ENCODE measurements around the gene RUNDC3A.

RUNDC3A gene

DNA sequence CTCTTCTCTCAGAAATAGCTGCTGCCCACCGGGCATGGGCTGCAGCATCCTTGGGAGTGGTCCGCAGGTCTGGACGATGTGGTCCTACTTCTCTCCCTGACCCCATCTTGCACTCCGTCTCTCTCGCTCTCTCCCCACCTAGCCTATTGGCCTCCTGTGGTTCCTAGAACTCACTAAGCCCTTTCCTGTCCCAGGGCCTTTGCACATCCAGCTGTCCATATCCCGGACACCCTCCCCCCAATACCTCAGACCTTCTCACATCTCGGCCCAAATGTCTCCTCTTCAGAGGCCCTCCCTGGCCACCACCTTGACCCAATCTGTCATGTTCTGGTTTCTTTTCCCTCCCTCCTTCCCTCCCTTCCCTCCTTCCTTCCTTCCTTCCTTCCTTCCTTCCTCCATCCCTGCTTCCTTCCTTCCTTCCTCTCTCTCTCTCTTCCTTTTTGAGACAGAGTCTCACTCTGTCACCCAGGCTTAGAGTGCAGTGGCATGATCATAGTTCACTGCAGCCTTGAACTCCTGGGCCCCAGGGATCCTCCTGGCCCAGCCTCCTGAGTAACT, 45.0 kb upstream of the RUNDC3A start:
- Histone ChIP-seq H3K9me3 (ENCODE audit: insufficient read depth, low read length) (no peaks in the 10 kb centered on the region), H3K27ac (ENCODE audit: low read length) (no peak overlapping the region), H3K36me3 (replicated peaks; ENCODE audit: low read depth, low read length) (no peaks in the 10 kb centered on the region), H3K79me2 (ENCODE audit: low read length) (no peaks in the 10 kb centered on the region), H3K4me3 (ENCODE audit: low read length) (no peak overlapping the region), H3K9ac (ENCODE audit: low read length) (no peak overlapping the region), H4K20me1 (ENCODE audit: insufficient read depth, low read length) (no peaks in the 10 kb centered on the region), H3K4me2 (ENCODE audit: low read length) (no peak overlapping the region), H3K4me1 (ENCODE audit: low read length) (no peaks in the 10 kb centered on the region), H3K27me3 (ENCODE audit: low read depth, low read length) (no peaks in the 10 kb centered on the region), H2AFZ (ENCODE audit: low read depth, low read length) (no peak overlapping the region)
- TF ChIP-seq, protein P1, sequence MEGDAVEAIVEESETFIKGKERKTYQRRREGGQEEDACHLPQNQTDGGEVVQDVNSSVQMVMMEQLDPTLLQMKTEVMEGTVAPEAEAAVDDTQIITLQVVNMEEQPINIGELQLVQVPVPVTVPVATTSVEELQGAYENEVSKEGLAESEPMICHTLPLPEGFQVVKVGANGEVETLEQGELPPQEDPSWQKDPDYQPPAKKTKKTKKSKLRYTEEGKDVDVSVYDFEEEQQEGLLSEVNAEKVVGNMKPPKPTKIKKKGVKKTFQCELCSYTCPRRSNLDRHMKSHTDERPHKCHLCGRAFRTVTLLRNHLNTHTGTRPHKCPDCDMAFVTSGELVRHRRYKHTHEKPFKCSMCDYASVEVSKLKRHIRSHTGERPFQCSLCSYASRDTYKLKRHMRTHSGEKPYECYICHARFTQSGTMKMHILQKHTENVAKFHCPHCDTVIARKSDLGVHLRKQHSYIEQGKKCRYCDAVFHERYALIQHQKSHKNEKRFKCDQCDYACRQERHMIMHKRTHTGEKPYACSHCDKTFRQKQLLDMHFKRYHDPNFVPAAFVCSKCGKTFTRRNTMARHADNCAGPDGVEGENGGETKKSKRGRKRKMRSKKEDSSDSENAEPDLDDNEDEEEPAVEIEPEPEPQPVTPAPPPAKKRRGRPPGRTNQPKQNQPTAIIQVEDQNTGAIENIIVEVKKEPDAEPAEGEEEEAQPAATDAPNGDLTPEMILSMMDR (IDR thresholded peaks at IDR 0.05; ENCODE audit: low read depth, low read length) = no peak
- no peak for TF ChIP-seq EZH2phosphoT487 (IDR thresholded peaks at IDR 0.05; ENCODE audit: low read depth)

GRCh38 chr17:44266402-44267164, 41.8 kb upstream of the RUNDC3A start:
- TF ChIP-seq, protein P1 (IDR thresholded peaks at IDR 0.05; ENCODE audit: low read depth, low read length) = 0 out of 2 replicates have a peak, but pooled peaks have one; percentile 20
- no peak for TF ChIP-seq EZH2phosphoT487 (IDR thresholded peaks at IDR 0.05; ENCODE audit: low read depth)
- Histone ChIP-seq H3K79me2 (ENCODE audit: low read length) (no peaks in the 10 kb centered on the region), H4K20me1 (ENCODE audit: insufficient read depth, low read length) (no peaks in the 10 kb centered on the region), H3K9ac (ENCODE audit: low read length) (no peak overlapping the region), H3K4me2 (ENCODE audit: low read length) (no peak overlapping the region), H3K4me3 (ENCODE audit: low read length) (no peak overlapping the region), H3K4me1 (ENCODE audit: low read length) (no peaks in the 10 kb centered on the region), H3K27me3 (ENCODE audit: low read depth, low read length) (no peaks in the 10 kb centered on the region), H2AFZ (ENCODE audit: low read depth, low read length) (no peak overlapping the region), H3K27ac (ENCODE audit: low read length) (no peak overlapping the region), H3K9me3 (ENCODE audit: insufficient read depth, low read length) (no peaks in the 10 kb centered on the region), H3K36me3 (replicated peaks; ENCODE audit: low read depth, low read length) (no peaks in the 10 kb centered on the region)

GRCh38 chr17:44267165-44267455, 41.3 kb upstream of the RUNDC3A start:
- no peaks in the 10 kb centered on the region for H3K79me2 ChIP-seq (ENCODE audit: low read length)
- TF ChIP-seq EZH2phosphoT487 (IDR thresholded peaks at IDR 0.05; ENCODE audit: low read depth) = no peak
- TF ChIP-seq, protein P1 (IDR thresholded peaks at IDR 0.05; ENCODE audit: low read depth, low read length) = no peak
- H3K27ac ChIP-seq (ENCODE audit: low read length) = no peak overlapping the region
- peaks cover 4% of the 10 kb centered on the region; the same call in 1 of the 2 replicates for H3K4me1 ChIP-seq (ENCODE audit: low read length)
- no peak overlapping the region for H2AFZ ChIP-seq (ENCODE audit: low read depth, low read length)
- no peak overlapping the region for H3K4me2 ChIP-seq (ENCODE audit: low read length)
- H3K27me3 ChIP-seq (ENCODE audit: low read depth, low read length) = no peaks in the 10 kb centered on the region
- H4K20me1 ChIP-seq (ENCODE audit: insufficient read depth, low read length) = no peaks in the 10 kb centered on the region
- no peaks in the 10 kb centered on the region for H3K36me3 ChIP-seq (replicated peaks; ENCODE audit: low read depth, low read length)
- H3K9ac ChIP-seq (ENCODE audit: low read length) = no peak overlapping the region
- H3K4me3 ChIP-seq (ENCODE audit: low read length) = no peak overlapping the region
- no peaks in the 10 kb centered on the region for H3K9me3 ChIP-seq (ENCODE audit: insufficient read depth, low read length)

DNA sequence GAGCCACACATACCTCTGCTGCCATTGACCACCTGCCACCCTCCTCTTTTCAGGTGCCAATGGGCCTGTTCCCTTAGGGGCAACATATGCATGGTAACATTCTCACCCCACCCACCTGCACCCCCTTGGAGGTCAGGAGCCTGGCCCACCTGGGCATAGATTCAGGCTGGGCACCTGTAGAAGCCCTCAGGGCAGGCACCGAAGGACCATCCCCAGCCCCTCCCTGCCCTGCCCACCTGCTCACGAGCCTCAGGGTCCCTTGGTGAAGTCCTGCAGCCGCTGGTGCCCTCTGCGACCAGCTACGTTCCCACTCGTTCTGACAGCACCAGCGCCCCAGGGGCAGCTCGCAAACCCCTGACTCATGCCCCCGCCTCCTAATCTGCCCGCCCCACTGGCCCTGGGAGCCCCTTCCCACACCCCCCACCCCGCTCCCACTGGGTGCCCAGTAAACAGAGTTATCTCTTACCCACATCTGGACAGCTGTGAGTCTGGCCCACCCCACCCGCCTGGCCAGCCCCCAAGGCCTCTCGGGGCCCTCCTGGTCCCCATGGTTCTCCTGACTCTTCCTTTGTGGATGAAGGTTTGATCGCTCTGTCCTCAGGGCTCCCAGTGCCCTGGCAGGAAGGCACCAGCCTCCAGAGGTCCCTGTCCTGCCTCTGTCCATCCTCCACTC, 40.4 kb upstream of the RUNDC3A start, which contains the start of gene SLC4A1:
TSS of gene SLC4A1 (minus strand) at position 318 of the 673 bp plus-strand sequence. CDS start 5,269 bp downstream, outside the sequence.
- peaks cover 4% of the 10 kb centered on the region; the same call in 1 of the 2 replicates for H3K4me1 ChIP-seq (ENCODE audit: low read length)
- no peaks in the 10 kb centered on the region for H3K36me3 ChIP-seq (replicated peaks; ENCODE audit: low read depth, low read length)
- H3K79me2 ChIP-seq (ENCODE audit: low read length) = no peaks in the 10 kb centered on the region
- H3K27me3 ChIP-seq (ENCODE audit: low read depth, low read length) = no peaks in the 10 kb centered on the region
- no peak within 1 kb of the TSS for H2AFZ ChIP-seq (ENCODE audit: low read depth, low read length)
- no peak within 1 kb of the TSS for H3K9ac ChIP-seq (ENCODE audit: low read length)
- H4K20me1 ChIP-seq (ENCODE audit: insufficient read depth, low read length) = no peaks in the 10 kb centered on the region
- no peak for TF ChIP-seq EZH2phosphoT487 (IDR thresholded peaks at IDR 0.05; ENCODE audit: low read depth)
- TF ChIP-seq, protein P1 (IDR thresholded peaks at IDR 0.05; ENCODE audit: low read depth, low read length) = no peak
- no peak within 1 kb of the TSS for H3K4me3 ChIP-seq (ENCODE audit: low read length)
- H3K4me2 ChIP-seq (ENCODE audit: low read length) = no peak within 1 kb of the TSS
- no peaks in the 10 kb centered on the region for H3K9me3 ChIP-seq (ENCODE audit: insufficient read depth, low read length)
- H3K27ac ChIP-seq (ENCODE audit: low read length) = no peak within 1 kb of the TSS

Data from OCI-LY3 (cell line).